DOHH2 (cell line): Measurements from ENCODE around the gene CDK15.

Experiments used
- H3F3A ChIP-seq: fragments of 200-600 bp; sonication (generic), shearing (Covaris generic); 2 replicates; pipeline ENCODE4 v1.6.0; 2016; ENCODE audit warnings: antibody characterized with exemption, mild to moderate bottlenecking; ENCODE audit not compliant: control insufficient read depth, insufficient read depth
- H3K27ac ChIP-seq: fragments of 200-600 bp; sonication (generic); 2 replicates; pipeline ENCODE4 v1.5.1; 2014; ENCODE audit warnings: low read depth, mild to moderate bottlenecking, low read length, moderate library complexity
- H3K27me3 ChIP-seq: fragments of 200-600 bp; sonication (generic); 2 replicates; pipeline ENCODE4 v1.6.1; 2014; ENCODE audit warnings: mild to moderate bottlenecking, low read length, mixed read lengths; ENCODE audit not compliant: control insufficient read depth
- H3K36me3 ChIP-seq: fragments of 200-600 bp; sonication (generic); 2 replicates; pipeline ENCODE4 v1.6.1; 2014; ENCODE audit warnings: mild to moderate bottlenecking, low read length, moderate library complexity, mixed read lengths; ENCODE audit not compliant: control insufficient read depth
- H3K4me1 ChIP-seq: fragments of 200-600 bp; sonication (generic); 2 replicates; pipeline ENCODE4 v1.6.1; 2014; ENCODE audit warnings: mild to moderate bottlenecking, low read length, mixed read lengths; ENCODE audit not compliant: control insufficient read depth
- H3K4me2 ChIP-seq: fragments of 200-600 bp; sonication (generic); 2 replicates; pipeline ENCODE4 v1.6.0; 2014; ENCODE audit warnings: mild to moderate bottlenecking, low read length, moderate library complexity
- H3K4me3 ChIP-seq: fragments of 200-600 bp; sonication (generic); 2 replicates; pipeline ENCODE4 v1.5.1; 2014; ENCODE audit warnings: mild to moderate bottlenecking, low read length, mixed read lengths
- H3K79me2 ChIP-seq: fragments of 200-600 bp; sonication (generic); 2 replicates; pipeline ENCODE4 v1.6.1; 2014; ENCODE audit warnings: mild to moderate bottlenecking, low read length, mixed read lengths; ENCODE audit not compliant: control insufficient read depth
- H3K9me2 ChIP-seq: fragments of 200-600 bp; sonication (generic); replicated peaks from 2 replicates; pipeline ENCODE4 v1.6.1; 2014; ENCODE audit warnings: mild to moderate bottlenecking, low read length, mixed read lengths; ENCODE audit not compliant: control insufficient read depth
- H3K9me3 ChIP-seq: fragments of 200-600 bp; sonication (generic); 2 replicates; pipeline ENCODE4 v1.6.1; 2014; ENCODE audit warnings: antibody characterized with exemption, low read length, mixed read lengths; ENCODE audit not compliant: control insufficient read depth, insufficient read depth
- H4K20me1 ChIP-seq: fragments of 200-600 bp; sonication (generic); 2 replicates; pipeline ENCODE4 v1.6.0; 2014; ENCODE audit warnings: low read depth, mild to moderate bottlenecking, antibody characterized with exemption, low read length, moderate library complexity; ENCODE audit not compliant: control insufficient read depth, insufficient read depth
- CTCF ChIP-seq: fragments of 200-600 bp; sonication (generic); IDR thresholded peaks from one replicate; pipeline ENCODE4 v1.5.1; 2014; ENCODE audit warnings: antibody characterized with exemption, mild to moderate bottlenecking, low read depth, low read length; ENCODE audit not compliant: poor library complexity, severe bottlenecking
- EZH2phosphoT487 ChIP-seq: fragments of 200-600 bp; sonication (generic); IDR thresholded peaks from 2 replicates; pipeline ENCODE4 v1.6.1; 2017; ENCODE audit warnings: borderline replicate concordance, mild to moderate bottlenecking, antibody characterized with exemption, low read length, moderate library complexity, mixed read lengths

Gene CDK15

DNA sequence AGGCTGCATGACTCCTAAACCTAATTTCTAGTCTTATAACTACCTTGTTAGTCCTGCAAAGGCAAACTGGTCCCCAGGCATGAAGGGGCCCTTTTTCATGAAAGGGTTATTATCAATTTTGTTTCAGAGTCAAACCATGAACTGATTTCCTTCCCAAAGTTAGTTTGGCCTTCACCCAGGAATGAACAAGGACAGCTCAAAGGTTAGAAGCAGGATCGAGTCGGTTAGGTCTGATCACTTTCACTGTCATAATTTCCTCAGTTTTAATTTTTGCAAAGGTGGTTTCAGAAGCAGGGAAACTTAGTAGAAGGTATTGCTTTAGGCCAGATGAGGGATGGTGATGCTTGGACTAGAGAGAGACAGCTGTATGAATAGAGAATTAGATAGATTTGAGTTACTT, 16.9 kb upstream of the CDK15 start:
- H3K27ac ChIP-seq: no peak overlapping the region

DNA sequence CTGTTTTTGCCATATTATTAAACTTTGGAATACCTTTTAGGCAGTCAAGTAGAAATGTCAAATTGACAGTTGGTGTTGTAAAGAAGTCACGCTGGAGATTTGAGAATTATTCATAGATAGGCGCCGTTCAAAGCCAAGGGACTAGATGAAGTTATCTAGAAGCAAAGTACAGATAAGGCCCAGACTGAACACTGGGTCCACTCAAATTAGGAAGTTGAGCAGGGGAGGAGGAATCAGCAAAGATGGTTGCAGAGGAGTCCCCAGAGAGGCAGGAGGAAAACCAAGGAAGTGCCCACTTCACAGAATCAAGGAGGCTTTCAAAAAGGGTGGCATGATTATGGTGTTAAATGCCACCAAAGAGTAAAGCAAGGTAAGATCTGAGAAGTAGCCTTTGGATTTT, 16.0 kb upstream of the CDK15 start:
- Histone ChIP-seq H3K27me3 (peaks cover 4% of the 10 kb centered on the region), H3K4me1 (no peaks in the 10 kb centered on the region), H3K9me2 (no peaks in the 10 kb centered on the region), H3K4me2 (no peak overlapping the region), H4K20me1 (no peaks in the 10 kb centered on the region), H3K79me2 (no peaks in the 10 kb centered on the region), H3K36me3 (no peaks in the 10 kb centered on the region), H3K9me3 (no peaks in the 10 kb centered on the region), H3K4me3 (no peak overlapping the region), H3K27ac (no peak overlapping the region), H3F3A (no peaks in the 10 kb centered on the region)
- no peak for TF ChIP-seq EZH2phosphoT487
- TF ChIP-seq CTCF: no peak

More for the DNA sequence above, 16.9 kb upstream of the CDK15 start:
- Histone ChIP-seq H3K9me2 (no peaks in the 10 kb centered on the region), H3K79me2 (no peaks in the 10 kb centered on the region), H3K9me3 (no peaks in the 10 kb centered on the region), H3F3A (no peaks in the 10 kb centered on the region), H3K4me2 (no peak overlapping the region), H4K20me1 (no peaks in the 10 kb centered on the region), H3K4me3 (no peak overlapping the region), H3K27me3 (peaks cover 4% of the 10 kb centered on the region), H3K36me3 (no peaks in the 10 kb centered on the region), H3K4me1 (no peaks in the 10 kb centered on the region)
- TF ChIP-seq EZH2phosphoT487: no peak
- TF ChIP-seq CTCF: no peak

DNA sequence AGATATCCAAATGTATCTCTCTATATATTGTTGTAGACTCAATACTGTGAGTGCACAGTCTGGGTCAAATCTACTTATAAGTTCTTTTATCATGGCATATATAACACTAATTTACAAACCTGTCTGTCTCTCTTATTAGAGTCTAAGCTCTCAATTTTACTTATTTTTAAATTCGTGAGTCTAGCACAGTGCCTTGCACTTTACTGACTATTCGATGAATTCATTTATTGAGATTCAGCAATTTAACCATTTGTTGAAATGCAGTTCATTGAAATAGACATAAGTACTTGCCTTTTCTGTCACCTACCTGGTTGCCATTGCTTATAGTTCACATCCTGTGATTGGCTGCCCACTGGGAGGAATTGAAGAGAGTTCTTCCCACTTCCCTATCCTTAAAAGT, 15.3 kb upstream of the CDK15 start:
- no peak overlapping the region for H3K4me3 ChIP-seq
- H3K9me3 ChIP-seq: no peaks in the 10 kb centered on the region
- no peaks in the 10 kb centered on the region for H3F3A ChIP-seq
- no peak overlapping the region for H3K27ac ChIP-seq
- no peaks in the 10 kb centered on the region for H3K79me2 ChIP-seq
- no peak overlapping the region for H3K4me2 ChIP-seq
- H3K9me2 ChIP-seq: no peaks in the 10 kb centered on the region
- no peaks in the 10 kb centered on the region for H3K36me3 ChIP-seq
- TF ChIP-seq CTCF (no peak), EZH2phosphoT487 (no peak)
- H4K20me1 ChIP-seq: no peaks in the 10 kb centered on the region
- H3K27me3 ChIP-seq: peaks cover 4% of the 10 kb centered on the region
- 0 out of 2 replicates have a peak, but pooled peaks cover 1% of the 10 kb centered on the region for H3K4me1 ChIP-seq

DNA sequence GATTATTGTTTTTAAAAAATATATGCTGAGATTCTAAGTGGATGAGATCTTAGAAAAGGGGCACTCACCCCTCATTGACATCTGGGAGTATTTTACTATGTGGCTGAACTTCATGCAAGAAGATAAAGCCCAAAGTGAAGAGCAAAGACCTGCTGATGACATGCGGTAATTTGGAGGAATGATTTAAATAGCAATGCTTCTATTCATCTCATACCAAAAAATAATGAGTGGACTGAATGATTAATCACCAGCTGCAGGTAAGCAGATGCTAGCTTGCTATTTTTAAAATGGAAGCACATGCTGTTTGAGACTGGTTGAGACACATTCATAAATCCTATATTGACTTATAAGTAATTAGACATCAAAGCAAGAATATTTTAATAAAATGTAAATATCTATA, 12.7 kb upstream of the CDK15 start:
- H3K27ac ChIP-seq: no peak overlapping the region
- H3K9me3 ChIP-seq: no peaks in the 10 kb centered on the region
- H3K36me3 ChIP-seq: no peaks in the 10 kb centered on the region
- TF ChIP-seq CTCF: no peak
- no peak for TF ChIP-seq EZH2phosphoT487
- no peaks in the 10 kb centered on the region; the same call in 1 of the 2 replicates for H3K27me3 ChIP-seq
- H3K4me3 ChIP-seq: no peak overlapping the region
- peaks cover 8% of the 10 kb centered on the region; the same call in 1 of the 2 replicates for H3K4me1 ChIP-seq
- no peaks in the 10 kb centered on the region for H3F3A ChIP-seq
- no peaks in the 10 kb centered on the region for H3K9me2 ChIP-seq
- no peak overlapping the region for H3K4me2 ChIP-seq
- H4K20me1 ChIP-seq: no peaks in the 10 kb centered on the region
- H3K79me2 ChIP-seq: no peaks in the 10 kb centered on the region
